NCI-H446 (cell line): ENCODE measurements around the gene RAPGEF3.

ENCODE experiments used
- DNase-seq, 2 experiments: peaks; one replicate each; lab custom pipeline; 2025; lab: John Stamatoyannopoulos, UW

RAPGEF3 gene

GRCh38 chr12:47755655-47756562 is 2.8 kb downstream of the RAPGEF3 start:
- no peak for DNase-seq

GRCh38 chr12:47754881-47755280 is 3.8 kb downstream of the RAPGEF3 start:
- DNase-seq = no peak

GRCh38 chr12:47754126-47754525 is 4.6 kb downstream of the RAPGEF3 start:
- no peak for DNase-seq

- DNase-seq = no peak
Measured at GRCh38 chr12:47753021-47754001, 5.4 kb downstream of the RAPGEF3 start.

GRCh38 chr12:47752552-47752951 is 6.1 kb downstream of the RAPGEF3 start:
- DNase-seq = no peak

GRCh38 chr12:47752121-47752520 is 6.6 kb downstream of the RAPGEF3 start:
- no peak for DNase-seq

- DNase-seq = no peak
Measured at GRCh38 chr12:47751561-47751960, 7.1 kb downstream of the RAPGEF3 start.

- no peak for DNase-seq
Measured at GRCh38 chr12:47750916-47751470, 7.7 kb downstream of the RAPGEF3 start.

GRCh38 chr12:47750229-47750798 is 8.4 kb downstream of the RAPGEF3 start:
- no peak for DNase-seq

- no peak for DNase-seq
Measured at GRCh38 chr12:47748899-47749298, 9.8 kb downstream of the RAPGEF3 start.

- DNase-seq = no peak
Measured at GRCh38 chr12:47748507-47748828, 10.2 kb downstream of the RAPGEF3 start.

- DNase-seq = no peak
Measured at GRCh38 chr12:47747596-47748506, 10.8 kb downstream of the RAPGEF3 start.

- no peak for DNase-seq
Measured at GRCh38 chr12:47747126-47747525, 11.6 kb downstream of the RAPGEF3 start.

GRCh38 chr12:47746523-47746922 is 12.2 kb downstream of the RAPGEF3 start:
- no peak for DNase-seq

- no peak for DNase-seq
Measured at GRCh38 chr12:47746073-47746472, 12.6 kb downstream of the RAPGEF3 start.

GRCh38 chr12:47745485-47746041 is 13.1 kb downstream of the RAPGEF3 start:
- no peak for DNase-seq

GRCh38 chr12:47744778-47745436 is 13.8 kb downstream of the RAPGEF3 start:
- DNase-seq = no peak

- no peak for DNase-seq
Measured at GRCh38 chr12:47744005-47744651, 14.6 kb downstream of the RAPGEF3 start.

- no peak for DNase-seq
Measured at GRCh38 chr12:47743311-47743860, 15.3 kb downstream of the RAPGEF3 start.
